ENCODE measurements around the gene FKBP8. TPM values are rescaled to one million over a fixed set of nuclear protein-coding genes. Genes with fewer than 3 reads are reported as not detected.
"Not testable (repeated sequence)": the region's sequence is repeated elsewhere in the genome, so short reads cannot be mapped to it uniquely, and the experiment has no call there.

The FKBP8 gene
- total RNA-seq, 2 donors from 2014 or later: 192 to 345 TPM

DNA sequence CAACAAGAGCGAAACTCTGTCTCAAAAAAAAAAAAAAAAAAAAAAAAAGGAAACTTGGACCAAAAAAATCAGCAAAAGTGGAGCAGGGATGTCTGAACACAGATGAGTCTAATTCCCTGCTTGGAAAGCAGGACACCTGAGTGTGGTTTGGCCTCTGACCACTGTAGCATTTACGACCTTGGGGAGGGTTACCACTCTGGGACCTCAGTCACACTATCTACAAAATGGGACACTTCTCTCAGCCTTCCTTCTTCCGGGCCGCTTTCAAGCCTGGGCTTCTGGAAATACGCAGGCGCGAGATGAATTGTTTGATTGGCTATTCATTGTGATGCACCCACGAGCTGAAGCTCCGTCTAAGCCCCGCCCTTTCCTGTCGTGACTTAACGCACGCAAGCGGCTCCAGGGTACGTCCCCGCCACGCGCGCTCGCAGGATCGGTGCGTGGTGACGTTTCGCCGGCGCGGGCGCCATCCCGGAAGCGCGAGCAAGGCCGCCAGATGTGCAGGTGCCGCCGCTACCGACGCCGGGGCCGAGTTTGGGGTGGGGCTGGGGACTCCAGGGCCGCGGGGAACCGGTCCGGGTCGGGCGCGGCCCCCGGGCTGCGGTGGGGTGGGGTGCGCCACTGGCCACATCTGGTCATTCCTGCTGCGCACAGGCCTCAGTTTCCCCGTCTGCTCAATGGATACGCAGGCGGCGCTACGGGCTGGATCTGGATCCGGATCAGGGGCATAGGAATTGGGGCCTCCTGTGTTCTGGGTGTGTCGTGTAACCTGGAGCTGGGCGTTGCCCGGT is 14.2 kb upstream of the FKBP8 start, which contains the start of gene KXD1:
Gene KXD1 (plus strand): TSS at position 460 of the 791 bp plus-strand sequence. CDS start 4,187 bp downstream, outside the sequence.
- DNase-seq (ENCODE audit: low spot score): peak; percentile 99
- Histone ChIP-seq H3K9me3 (no peaks in the 10 kb centered on the region), H3K36me3 (peaks cover under 1% of the 10 kb centered on the region), H3K27me3 (no peaks in the 10 kb centered on the region), H3K4me1 (peaks cover 0 to 20% of the 10 kb centered on the region in 2 donors), H3K27ac (peak within 1 kb of the TSS; percentile 96), H3K4me3 (peak within 1 kb of the TSS; percentile 78 to 83)
- TF ChIP-seq, protein P1, sequence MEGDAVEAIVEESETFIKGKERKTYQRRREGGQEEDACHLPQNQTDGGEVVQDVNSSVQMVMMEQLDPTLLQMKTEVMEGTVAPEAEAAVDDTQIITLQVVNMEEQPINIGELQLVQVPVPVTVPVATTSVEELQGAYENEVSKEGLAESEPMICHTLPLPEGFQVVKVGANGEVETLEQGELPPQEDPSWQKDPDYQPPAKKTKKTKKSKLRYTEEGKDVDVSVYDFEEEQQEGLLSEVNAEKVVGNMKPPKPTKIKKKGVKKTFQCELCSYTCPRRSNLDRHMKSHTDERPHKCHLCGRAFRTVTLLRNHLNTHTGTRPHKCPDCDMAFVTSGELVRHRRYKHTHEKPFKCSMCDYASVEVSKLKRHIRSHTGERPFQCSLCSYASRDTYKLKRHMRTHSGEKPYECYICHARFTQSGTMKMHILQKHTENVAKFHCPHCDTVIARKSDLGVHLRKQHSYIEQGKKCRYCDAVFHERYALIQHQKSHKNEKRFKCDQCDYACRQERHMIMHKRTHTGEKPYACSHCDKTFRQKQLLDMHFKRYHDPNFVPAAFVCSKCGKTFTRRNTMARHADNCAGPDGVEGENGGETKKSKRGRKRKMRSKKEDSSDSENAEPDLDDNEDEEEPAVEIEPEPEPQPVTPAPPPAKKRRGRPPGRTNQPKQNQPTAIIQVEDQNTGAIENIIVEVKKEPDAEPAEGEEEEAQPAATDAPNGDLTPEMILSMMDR (IDR thresholded peaks at IDR 0.05): no peak

DNA sequence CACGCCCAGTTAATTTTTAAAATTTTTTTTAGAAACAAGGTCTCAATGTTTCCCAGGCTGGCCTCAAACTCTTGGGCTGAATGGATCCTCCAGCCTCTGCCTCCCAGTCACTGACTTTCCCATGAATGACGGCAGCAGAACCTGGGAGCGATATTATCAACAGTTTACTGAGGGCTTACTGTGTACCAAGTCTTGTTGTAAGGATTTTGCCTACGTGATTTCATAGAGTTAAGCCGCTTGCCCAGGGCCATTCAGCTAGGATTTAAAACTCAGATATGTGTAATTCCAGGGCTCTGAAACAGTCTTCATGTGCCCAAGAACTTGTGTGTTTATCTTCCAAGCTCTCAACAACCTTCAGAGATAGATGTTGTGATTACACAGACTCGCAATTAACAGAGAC is 8.3 kb upstream of the FKBP8 start:
- DNase-seq (ENCODE audit: low spot score): no peak
- Histone ChIP-seq H3K27ac (no peak overlapping the region), H3K9me3 (no peaks in the 10 kb centered on the region), H3K4me1 (no peaks in the 10 kb centered on the region), H3K27me3 (no peaks in the 10 kb centered on the region), H3K36me3 (no peaks in the 10 kb centered on the region), H3K4me3 (no peak overlapping the region)
- TF ChIP-seq, protein P1 (IDR thresholded peaks at IDR 0.05): no peak

DNA sequence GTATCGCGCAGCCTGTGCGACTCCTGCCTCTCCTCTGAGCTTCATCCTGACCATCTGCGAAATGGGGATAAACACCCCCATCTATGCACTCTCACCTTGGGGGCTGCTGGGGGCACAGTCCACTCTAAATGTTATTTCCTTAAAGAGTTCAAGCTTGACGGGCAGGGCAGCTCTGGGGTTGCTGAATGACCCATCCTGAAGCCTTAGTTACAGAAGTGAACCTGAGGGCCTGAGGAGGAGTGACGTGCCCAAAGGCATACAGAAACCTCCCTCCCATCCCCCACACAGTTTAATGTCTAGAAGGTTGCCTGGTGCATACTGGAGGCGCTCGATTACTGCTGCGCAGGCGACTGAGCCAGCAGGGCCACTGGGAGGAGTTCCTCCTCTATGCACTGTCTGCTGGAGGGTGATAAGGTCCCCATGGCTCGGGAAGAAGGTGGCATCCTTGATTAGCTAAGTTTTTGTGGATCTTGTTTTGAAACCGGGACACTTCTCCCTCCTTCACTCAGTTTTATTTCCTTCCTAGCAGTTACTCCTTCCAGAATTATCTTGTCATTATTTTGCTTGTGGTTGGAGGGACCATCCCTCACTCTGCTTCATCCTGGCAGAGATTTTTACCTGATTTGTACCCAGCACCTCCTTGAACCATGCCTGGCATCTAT is 572 bp upstream of the FKBP8 start:
- Histone ChIP-seq H3K4me1 (peaks cover 0 to 20% of the 10 kb centered on the region in 2 donors), H3K36me3 (peaks cover 27% of the 10 kb centered on the region), H3K9me3 (no peaks in the 10 kb centered on the region), H3K4me3 (peak overlapping the region; percentile 88 to 90), H3K27me3 (no peaks in the 10 kb centered on the region), H3K27ac (peak overlapping the region; percentile 91 to 92)
- DNase-seq (ENCODE audit: low spot score): peak; percentile 64
- TF ChIP-seq, protein P1 (IDR thresholded peaks at IDR 0.05): no peak

DNA sequence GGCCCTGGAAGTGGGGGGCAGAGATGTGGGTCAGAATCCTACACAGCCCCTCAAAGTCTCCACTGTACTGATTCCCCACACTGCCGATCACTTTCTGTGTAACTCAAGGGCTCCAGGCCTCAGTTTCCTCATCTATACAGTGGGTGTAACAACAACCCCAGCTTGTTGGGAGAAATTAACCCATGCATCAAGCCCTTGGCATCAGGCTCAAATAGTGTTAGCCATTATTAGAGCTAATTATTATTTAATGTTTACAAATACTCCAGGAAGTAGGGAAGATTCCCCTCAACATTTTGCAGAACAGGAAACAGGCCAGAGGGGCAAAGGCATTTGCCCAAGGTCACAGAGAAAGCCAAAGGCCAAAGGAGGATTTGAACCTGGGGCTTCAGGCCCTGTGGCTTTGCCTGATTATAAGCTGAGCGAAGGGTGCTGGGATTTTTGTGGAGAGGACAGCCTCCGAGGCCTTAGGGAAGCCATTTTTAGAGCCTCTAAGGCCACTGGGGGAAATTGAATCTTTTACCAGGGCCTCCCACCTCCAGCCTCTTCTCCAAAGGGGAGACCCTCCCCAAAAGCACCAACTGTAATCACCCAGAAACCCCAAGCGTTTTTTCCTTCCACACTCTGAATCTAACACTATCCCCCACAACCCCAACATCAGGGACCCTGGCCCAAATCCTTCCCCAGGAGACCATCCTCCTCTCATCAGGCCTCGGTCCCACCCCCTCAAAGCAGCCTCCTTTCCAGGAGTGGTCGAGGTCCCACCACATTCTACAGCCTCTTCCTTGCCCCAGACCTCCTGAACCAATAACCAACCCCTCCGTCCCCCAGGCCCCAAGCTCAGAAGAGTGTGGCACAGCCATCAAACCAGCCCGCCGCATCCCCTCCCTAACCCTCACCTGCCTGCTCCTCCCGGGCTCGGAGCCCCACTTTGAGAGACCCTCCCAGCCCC is 1.1 kb downstream of the FKBP8 start:
- no peak for DNase-seq (ENCODE audit: low spot score)
- peak overlapping the region; percentile 88 to 90 for H3K4me3 ChIP-seq
- TF ChIP-seq, protein P1 (IDR thresholded peaks at IDR 0.05): no peak

DNA sequence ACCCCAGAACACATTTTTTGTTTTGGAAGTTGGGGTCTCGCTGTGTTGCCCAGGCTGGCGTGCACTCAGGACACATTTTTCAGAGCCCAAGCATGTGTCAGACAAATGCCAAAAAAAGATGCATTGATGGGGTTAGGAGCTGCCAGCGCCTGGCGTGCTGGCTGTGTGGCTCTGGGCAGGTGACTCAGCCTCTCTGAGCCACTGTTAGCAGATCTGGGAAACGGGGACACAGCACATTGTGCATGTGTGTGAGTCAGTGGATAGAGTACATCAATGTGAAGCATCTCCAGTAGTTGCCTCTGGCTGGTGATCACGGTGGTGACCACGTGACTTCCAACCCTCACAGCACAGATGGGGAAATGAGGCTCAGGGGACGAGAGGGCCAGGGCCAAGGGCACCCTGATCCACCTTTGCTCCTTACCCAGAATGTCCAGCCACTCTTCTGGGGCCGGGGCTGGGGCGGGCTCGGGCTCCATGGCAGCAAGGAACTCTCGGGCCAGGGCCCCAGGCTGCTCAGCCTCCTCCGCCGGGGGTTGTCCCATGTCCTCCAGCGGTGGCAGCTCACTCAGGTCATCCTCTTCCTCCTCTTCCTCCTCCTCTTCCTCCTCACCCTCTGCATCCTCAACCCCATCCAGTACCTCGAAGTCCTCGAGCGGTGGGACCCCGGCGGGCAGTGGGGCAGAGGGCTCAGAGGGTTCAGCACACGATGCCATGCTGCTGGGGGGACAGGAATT is 1.9 kb downstream of the FKBP8 start:
- peaks cover 0 to 20% of the 10 kb centered on the region in 2 donors for H3K4me1 ChIP-seq
- H3K27me3 ChIP-seq: no peaks in the 10 kb centered on the region
- no peak overlapping the region for H3K27ac ChIP-seq
- H3K9me3 ChIP-seq: no peaks in the 10 kb centered on the region
- no peak for DNase-seq (ENCODE audit: low spot score)
- TF ChIP-seq, protein P1 (IDR thresholded peaks at IDR 0.05): no peak
- no peak overlapping the region for H3K4me3 ChIP-seq
- peaks cover 46% of the 10 kb centered on the region for H3K36me3 ChIP-seq

More for the DNA sequence above, 1.1 kb downstream of the FKBP8 start:
- H3K27ac ChIP-seq: peak overlapping the region; percentile 91 to 92
- no peaks in the 10 kb centered on the region for H3K27me3 ChIP-seq
- H3K9me3 ChIP-seq: no peaks in the 10 kb centered on the region
- H3K4me1 ChIP-seq: peaks cover 0 to 20% of the 10 kb centered on the region in 2 donors
- peaks cover 38% of the 10 kb centered on the region for H3K36me3 ChIP-seq

DNA sequence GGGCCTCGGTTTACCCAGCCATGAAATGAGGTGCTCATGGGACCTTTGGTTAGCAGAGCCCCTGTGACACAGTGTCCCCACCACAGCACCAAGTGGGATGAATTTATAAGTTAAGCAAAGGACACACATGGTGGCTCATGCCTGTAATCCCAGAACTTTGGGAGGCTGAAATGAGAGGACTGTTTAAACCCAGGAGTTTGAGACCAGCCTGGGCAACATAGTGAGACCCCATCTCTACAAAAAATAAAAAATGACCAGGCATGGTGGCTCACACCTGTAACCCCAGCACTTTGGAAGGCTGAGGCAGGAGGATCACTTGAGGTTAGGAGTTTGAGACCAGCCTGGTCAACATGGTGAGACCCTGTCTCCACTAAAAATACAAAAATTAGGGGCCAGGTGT is 3.2 kb downstream of the FKBP8 start:
- not testable (repeated sequence) for H3K27me3 ChIP-seq; H3K27ac ChIP-seq; H3K9me3 ChIP-seq; DNase-seq (ENCODE audit: low spot score); H3K4me3 ChIP-seq
- H3K4me1 ChIP-seq: peaks cover 0 to 20% of the 10 kb centered on the region in 2 donors
- peaks cover 55% of the 10 kb centered on the region for H3K36me3 ChIP-seq

All from right atrium auricular region (tissue), 2 donors.